NCI-H2107 (cell line): ENCODE measurements around the gene DAAM2.

ENCODE experiments used
- DNase-seq: peaks from one replicate; lab custom pipeline; 2025; lab: John Stamatoyannopoulos, UW

Gene DAAM2

DNA sequence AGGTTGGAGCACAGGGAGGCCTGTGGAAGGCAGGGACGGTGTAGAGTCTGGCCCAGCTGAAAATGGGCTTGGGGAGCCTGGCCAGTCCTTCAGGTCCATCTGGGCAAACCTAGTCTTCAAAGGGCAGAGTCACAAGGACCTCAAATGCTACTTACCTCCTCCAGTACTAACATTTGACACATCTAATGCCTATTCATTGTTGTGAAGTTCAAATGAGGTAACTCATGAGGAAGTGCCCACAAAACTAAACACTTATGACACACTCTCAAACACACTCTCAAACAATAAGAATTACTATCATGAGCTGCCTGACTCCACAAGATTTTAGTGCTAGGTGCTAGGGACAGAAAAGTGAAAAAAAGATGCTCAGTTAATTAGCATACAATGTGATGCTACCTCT, 27.1 kb downstream of the DAAM2 start:
- DNase-seq: no peak

GRCh38 chr6:39819676-39820075, 27.5 kb downstream of the DAAM2 start:
- no peak for DNase-seq

- DNase-seq: no peak
Observed at GRCh38 chr6:39820553-39820952, 28.4 kb downstream of the DAAM2 start.

- DNase-seq: no peak
Observed at GRCh38 chr6:39821046-39821740, 29.0 kb downstream of the DAAM2 start.

DNA sequence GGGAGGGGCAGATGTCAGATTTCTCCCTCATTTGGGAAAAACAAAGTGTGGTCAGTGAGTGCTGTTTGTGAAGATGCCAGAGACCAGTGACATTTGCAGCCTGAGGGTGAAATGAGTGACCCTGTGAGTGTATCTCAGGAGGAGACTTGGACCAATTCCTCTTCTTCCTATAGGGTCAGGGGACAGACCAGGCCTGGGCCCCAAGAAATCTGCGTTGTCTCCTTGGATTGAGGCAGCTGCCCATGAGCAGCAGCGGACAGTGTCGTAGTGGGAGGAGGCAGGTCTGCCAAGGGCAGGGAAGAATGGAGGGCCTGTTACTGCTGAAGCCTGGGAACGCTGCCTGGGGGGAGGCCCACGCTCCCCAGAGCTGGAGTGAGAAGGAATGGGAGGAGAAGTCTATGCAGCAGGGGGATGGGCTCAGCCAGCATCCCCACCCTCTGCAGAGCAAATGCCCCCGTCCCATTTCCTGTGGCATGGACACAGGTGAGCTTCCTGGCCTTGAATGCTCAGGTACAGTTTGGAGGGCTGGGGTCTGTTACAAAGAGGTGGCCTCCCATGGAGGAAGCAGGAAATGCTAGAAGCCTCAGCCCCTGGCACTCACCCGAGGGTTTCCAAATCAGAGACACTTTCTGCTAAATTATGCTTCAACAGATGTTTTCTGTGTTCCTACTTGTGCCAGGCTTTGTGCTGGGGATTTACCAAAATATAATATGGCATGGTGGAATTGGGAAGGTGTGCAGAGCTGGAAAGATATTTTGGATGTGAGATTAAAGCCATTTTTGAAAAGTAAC, 29.8 kb downstream of the DAAM2 start:
- DNase-seq: no peak

- DNase-seq: no peak
Observed at GRCh38 chr6:39822846-39823815, 31.0 kb downstream of the DAAM2 start.

- DNase-seq: no peak
Observed at GRCh38 chr6:39824030-39824926, 32.1 kb downstream of the DAAM2 start.

DNA sequence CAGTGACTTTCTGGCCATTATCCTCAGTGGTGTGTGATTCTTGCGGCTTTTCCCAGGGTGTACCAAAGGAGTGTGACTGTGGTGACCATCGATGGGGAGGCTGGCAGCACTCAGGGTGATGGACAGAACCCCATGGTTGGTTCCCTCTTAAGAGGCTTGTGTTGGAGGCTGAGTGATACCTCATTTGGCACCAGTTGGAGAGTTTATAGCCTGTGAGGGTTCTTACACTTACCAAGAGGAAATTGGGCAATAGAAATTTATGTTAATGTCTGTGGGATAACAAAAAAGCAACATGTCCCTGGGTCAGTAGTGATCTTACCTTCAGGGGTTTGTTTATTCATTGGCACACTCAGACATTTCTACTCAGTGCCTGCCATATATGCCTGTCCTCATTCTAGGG, 37.2 kb downstream of the DAAM2 start:
- no peak for DNase-seq

DNA sequence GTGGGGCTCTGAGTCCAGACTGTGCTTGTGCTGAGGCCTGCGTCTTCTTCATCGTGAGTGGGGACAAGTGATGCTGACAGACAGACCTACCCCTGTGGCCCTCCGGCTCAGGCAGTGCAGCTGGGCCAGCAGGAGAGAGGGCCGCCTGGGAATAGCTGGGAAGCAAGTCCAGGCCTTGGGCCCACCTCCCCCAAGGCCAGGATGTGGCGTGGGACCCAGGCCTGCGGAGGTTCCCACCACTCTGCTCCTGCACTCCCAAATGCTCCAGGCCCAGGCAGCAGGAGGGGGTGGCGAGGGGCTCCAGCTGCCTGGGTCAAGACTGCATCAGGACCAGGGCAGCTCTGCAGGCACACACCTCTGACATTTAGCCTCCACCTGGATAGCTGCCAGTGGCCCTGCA, 38.3 kb downstream of the DAAM2 start:
- no peak for DNase-seq

- DNase-seq: no peak
Observed at GRCh38 chr6:39831701-39832100, 39.5 kb downstream of the DAAM2 start.

DNA sequence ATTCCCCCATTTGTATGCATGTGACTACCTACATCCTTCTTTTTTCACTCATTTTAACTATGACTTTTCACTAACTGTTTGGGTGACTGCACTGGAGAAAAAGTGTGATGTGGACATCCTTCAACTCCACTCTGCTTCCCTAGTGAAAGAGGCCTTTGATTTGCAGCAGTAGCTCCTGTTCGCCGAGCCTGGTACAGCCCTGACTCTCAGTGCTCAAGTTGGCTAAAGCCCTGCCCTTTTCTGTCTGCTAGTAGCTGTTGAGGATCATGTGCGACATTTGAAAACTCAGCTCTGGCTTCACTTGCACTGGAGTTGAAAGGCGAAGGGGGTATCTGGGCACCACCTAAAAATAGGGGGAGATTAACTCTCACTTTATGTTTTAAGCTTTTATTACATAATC, 42.1 kb downstream of the DAAM2 start:
- DNase-seq: no peak

DNA sequence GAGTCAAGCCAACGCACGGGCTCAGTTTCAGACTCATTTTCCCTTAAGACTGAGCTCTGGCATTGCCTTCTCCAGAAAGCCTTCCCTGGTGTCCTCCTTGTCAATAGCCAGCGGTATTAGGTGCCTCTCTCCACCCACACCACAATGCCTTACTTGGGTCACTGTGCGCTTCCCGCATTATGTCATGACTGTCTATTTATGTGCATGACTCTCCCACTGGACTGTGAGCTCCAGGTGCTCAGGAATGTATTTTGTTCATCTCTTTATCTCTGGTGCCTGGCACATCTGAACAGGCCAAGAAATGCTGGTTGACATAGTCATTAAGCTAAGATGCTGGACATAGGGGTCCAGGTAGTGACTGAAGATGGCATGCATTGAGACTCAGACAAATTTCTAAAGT, 42.7 kb downstream of the DAAM2 start:
- no peak for DNase-seq

GRCh38 chr6:39835821-39836295, 43.7 kb downstream of the DAAM2 start:
- no peak for DNase-seq

GRCh38 chr6:39836606-39837005, 44.4 kb downstream of the DAAM2 start:
- DNase-seq: no peak

DNA sequence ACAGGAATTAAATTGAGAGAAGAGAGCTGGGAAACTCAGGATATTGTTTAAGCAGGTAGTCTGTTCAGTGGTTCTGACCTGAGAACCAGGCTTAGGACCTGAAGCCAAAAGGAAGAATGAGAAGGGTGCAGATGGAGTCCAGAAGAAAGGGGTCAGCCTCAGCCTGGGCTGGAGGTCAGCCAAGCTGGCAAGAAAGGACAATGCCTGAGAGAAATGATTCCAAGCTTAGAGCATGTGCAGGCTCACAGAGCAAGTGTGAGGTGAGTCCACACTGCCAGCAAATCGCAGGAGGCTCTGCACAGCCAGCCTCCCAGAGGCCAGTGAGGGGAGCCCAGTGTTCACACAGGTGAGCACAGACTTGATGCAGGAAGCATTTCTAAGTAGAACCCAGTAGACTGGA, 47.3 kb downstream of the DAAM2 start:
- no peak for DNase-seq

GRCh38 chr6:39840781-39841180, 48.6 kb downstream of the DAAM2 start:
- DNase-seq: no peak

DNA sequence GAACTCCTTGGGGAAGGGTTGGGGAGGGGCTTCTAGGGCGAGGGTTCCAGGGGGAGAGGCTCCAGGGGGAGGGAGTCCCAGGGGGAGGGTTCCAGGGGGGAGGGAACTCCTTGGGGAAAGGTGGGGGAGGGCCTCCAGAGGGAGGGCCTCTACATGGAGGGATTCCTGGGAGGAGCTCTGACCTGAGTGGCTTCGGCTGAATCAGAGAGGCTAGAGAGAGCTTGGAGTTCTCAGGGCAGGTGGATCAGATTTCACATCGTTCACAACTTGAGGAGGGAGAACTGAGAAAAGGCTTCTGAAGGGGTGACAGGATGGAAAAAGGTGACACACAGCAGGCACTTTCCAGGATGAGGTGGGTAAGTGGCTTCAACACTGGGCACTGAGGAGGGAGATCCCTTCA, 49.1 kb downstream of the DAAM2 start:
- DNase-seq: no peak

GRCh38 chr6:39841923-39842322, 49.7 kb downstream of the DAAM2 start:
- DNase-seq: no peak

- no peak for DNase-seq
Observed at GRCh38 chr6:39843305-39844020, 51.3 kb downstream of the DAAM2 start.

GRCh38 chr6:39844866-39845265, 52.7 kb downstream of the DAAM2 start:
- no peak for DNase-seq

GRCh38 chr6:39847221-39847620, 55.0 kb downstream of the DAAM2 start:
- no peak for DNase-seq
